Spleen (tissue), 7 donors: ENCODE data around the gene ADAM15.

Experiments
- CTCF ChIP-seq, 11 experiments: fragments of 200-600 bp in 7 of 11; fragments of 450-650 bp in 4 of 11; sonication (generic) in 4 of 11; IDR thresholded peaks in 8 of 11; conservative IDR thresholded peaks in 3 of 11; 1 replicate in 7 of 11; 2 replicates in 4 of 11; pipeline versions ENCODE4 v1.4.0 to v1.8.0; 2016 to 2021; ENCODE audit warnings: antibody characterized with exemption in 11 of 11, inconsistent platforms in 4 of 11, mild to moderate bottlenecking in 1 of 11
- POLR2A ChIP-seq, 3 donors: fragments of 450-650 bp; IDR thresholded peaks; one replicate each; pipeline ENCODE4 v1.5.1; 2017; ENCODE audit warnings: antibody characterized with exemption in 3 of 3, mild to moderate bottlenecking in 1 of 3
- POLR2AphosphoS5 ChIP-seq, 3 donors: sonication (generic); formaldehyde crosslinking; IDR thresholded peaks; one replicate each; pipeline ENCODE4 v1.5.1; 2017; ENCODE audit warnings: antibody characterized with exemption in 3 of 3
- donor health status: DM: no; HTN: no; CAD: no; lungs with moderate emphysema.
- donor health status: DM: no; HTN: no; CAD: no.
- donor health status: DM: no; HTN: no; CAD: no.

GRCh38 chr1:155060736-155061135, 9.6 kb downstream of the ADAM15 start:
- TF ChIP-seq CTCF (IDR thresholded peaks at IDR 0.05 in 8 of 11, conservative IDR thresholded peaks at IDR 0.05 in 3 of 11) (no peak), POLR2AphosphoS5 (IDR thresholded peaks at IDR 0.05) (no peak), POLR2A (IDR thresholded peaks at IDR 0.05) (no peak)
